ENCODE data around the gene HNRNPM. TPM values are rescaled to one million over a fixed set of nuclear protein-coding genes. Genes with fewer than 3 reads are reported as not detected.

The HNRNPM gene
- total RNA-seq, 1 experiment from 2014 or later, result 468 TPM

- Histone ChIP-seq H3K9ac (ENCODE audit: extremely low read depth, insufficient read length, low read length) (no peak overlapping the region), H3K23me2 (ENCODE audit: insufficient read length, low read depth, low read length, poor library complexity, severe bottlenecking) (no peaks in the 10 kb centered on the region), H3K56ac (ENCODE audit: insufficient read length, low read depth, low read length) (no peak overlapping the region), H4K5ac (ENCODE audit: insufficient read length, low read depth, low read length) (no peak overlapping the region), H3K4me2 (ENCODE audit: insufficient read depth, insufficient read length, low read length) (no peak overlapping the region), H3K9me3 (ENCODE audit: control insufficient read depth, low read depth, low read length) (no peaks in the 10 kb centered on the region), H2BK120ac (ENCODE audit: low read depth, low read length, poor library complexity, severe bottlenecking) (no peak overlapping the region), H4K8ac (replicated peaks; ENCODE audit: insufficient read length, low read depth, low read length) (no peak overlapping the region), H2BK5ac (ENCODE audit: insufficient read length, low read length) (no peak overlapping the region), H4K20me1 (ENCODE audit: control insufficient read depth, insufficient read depth, insufficient read length) (no peaks in the 10 kb centered on the region), H2BK20ac (ENCODE audit: low read depth, low read length, poor library complexity, severe bottlenecking) (no peak overlapping the region), H3K27me3 (ENCODE audit: insufficient read depth, low read length) (no peaks in the 10 kb centered on the region), H3T11ph (ENCODE audit: low read length) (no peak overlapping the region), H3K79me2 (ENCODE audit: insufficient read depth, low read length) (no peaks in the 10 kb centered on the region), H3K27ac (ENCODE audit: insufficient read length, low read depth, low read length) (no peak overlapping the region), H2BK15ac (ENCODE audit: low read depth, low read length) (no peak overlapping the region), H3K79me1 (ENCODE audit: insufficient read depth, low read depth, low read length, poor library complexity, severe bottlenecking) (no peaks in the 10 kb centered on the region), H3K4me1 (ENCODE audit: insufficient read depth, low read length) (peaks cover 3% of the 10 kb centered on the region; the same call in 1 of the 2 replicates), H2BK12ac (ENCODE audit: insufficient read length, low read depth, low read length) (no peak overlapping the region), H3K18ac (ENCODE audit: insufficient read length, low read depth, low read length) (no peak overlapping the region), H3K4ac (ENCODE audit: low read depth, low read length) (no peak overlapping the region), H2AFZ (ENCODE audit: low read length) (no peak overlapping the region), H2AK5ac (ENCODE audit: insufficient read length, low read length) (no peak overlapping the region), H3K23ac (ENCODE audit: insufficient read length, low read depth, low read length) (no peak overlapping the region), H3K14ac (ENCODE audit: insufficient read depth, low read length) (no peak overlapping the region), H4K91ac (ENCODE audit: insufficient read length, low read depth, low read length) (no peak overlapping the region)
- Mint-ChIP-seq H3K27me3 (ENCODE audit: low read depth) (peaks cover 5% of the 10 kb centered on the region), H3K27ac (no peak overlapping the region), H3K4me3 (no peak overlapping the region), H3K36me3 (ENCODE audit: insufficient read depth in 1 of 3, low read depth in 3 of 3) (peaks cover 0 to 2% (median 0%) of the 10 kb centered on the region in 3 experiments; a peak in 3 of 7 replicates), H3K4me1 (peaks cover 8 to 24% of the 10 kb centered on the region in 2 experiments), H3K9me3 (no peaks in the 10 kb centered on the region; a peak in 1 of 5 replicates)
- no peak for TF ChIP-seq CTCF (conservative IDR thresholded peaks at IDR 0.05)
- WGBS (ENCODE audit: extremely low coverage, insufficient read length, low lambda C conversion rate), result no CpG with 5 or more reads among the region's 7 CpGs
- DNase-seq, result no peak
These were observed 86.7 kb downstream of the HNRNPM start for GRCh38 chr19:8531470-8531869.

Measured in H9 (cell line).